Measurements from ENCODE around the gene ALK.

DNA sequence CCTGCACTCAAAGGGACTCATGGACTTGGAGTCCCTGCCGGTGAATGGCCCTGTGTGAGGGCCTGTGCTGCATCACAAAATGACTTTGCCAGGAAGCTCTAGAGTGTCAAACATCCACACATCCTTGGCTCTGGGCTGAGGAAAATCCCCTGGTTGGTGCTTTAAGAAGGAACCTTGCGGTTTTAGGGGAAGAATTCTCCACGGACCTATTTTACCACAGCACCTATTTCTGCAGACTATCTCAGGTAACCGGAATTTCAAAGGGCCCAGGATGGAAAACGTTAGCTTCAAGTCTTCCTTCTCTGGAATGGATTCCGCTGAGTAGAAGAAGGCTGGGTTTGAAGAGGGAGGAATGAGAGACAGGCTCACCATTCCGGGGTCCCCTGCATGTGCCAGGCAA, 166.2 kb downstream of the ALK start:
- TF ChIP-seq, protein P1, sequence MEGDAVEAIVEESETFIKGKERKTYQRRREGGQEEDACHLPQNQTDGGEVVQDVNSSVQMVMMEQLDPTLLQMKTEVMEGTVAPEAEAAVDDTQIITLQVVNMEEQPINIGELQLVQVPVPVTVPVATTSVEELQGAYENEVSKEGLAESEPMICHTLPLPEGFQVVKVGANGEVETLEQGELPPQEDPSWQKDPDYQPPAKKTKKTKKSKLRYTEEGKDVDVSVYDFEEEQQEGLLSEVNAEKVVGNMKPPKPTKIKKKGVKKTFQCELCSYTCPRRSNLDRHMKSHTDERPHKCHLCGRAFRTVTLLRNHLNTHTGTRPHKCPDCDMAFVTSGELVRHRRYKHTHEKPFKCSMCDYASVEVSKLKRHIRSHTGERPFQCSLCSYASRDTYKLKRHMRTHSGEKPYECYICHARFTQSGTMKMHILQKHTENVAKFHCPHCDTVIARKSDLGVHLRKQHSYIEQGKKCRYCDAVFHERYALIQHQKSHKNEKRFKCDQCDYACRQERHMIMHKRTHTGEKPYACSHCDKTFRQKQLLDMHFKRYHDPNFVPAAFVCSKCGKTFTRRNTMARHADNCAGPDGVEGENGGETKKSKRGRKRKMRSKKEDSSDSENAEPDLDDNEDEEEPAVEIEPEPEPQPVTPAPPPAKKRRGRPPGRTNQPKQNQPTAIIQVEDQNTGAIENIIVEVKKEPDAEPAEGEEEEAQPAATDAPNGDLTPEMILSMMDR (IDR thresholded peaks at IDR 0.05; ENCODE audit: low read depth, low read length) = no peak
- TF ChIP-seq EZH2phosphoT487 (IDR thresholded peaks at IDR 0.05; ENCODE audit: low read depth) = no peak
